ENCODE results near the gene TMEM98.

DNA sequence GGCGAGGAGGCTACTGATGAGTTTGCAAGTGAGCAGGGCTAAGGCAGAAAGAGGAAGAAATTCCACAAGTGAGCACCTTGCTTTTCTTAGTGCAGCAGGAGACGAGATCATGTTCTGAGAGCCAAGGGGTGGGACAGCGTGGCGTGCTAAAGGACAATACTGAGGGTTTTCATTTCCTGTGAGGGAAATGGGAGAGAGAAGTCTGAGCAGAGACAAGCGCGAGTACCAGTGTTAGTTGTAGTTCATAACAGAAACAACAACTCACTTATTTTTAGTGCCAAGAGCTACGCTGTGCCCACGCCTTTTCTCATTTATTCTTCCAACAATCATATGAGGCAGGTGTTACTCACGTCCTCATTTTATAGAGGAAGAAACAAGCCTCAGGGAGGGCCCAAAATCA is 66.0 kb downstream of the TMEM98 start:
- no peak for TF ChIP-seq POLR2A (IDR thresholded peaks at IDR 0.05)
- TF ChIP-seq, protein P1, sequence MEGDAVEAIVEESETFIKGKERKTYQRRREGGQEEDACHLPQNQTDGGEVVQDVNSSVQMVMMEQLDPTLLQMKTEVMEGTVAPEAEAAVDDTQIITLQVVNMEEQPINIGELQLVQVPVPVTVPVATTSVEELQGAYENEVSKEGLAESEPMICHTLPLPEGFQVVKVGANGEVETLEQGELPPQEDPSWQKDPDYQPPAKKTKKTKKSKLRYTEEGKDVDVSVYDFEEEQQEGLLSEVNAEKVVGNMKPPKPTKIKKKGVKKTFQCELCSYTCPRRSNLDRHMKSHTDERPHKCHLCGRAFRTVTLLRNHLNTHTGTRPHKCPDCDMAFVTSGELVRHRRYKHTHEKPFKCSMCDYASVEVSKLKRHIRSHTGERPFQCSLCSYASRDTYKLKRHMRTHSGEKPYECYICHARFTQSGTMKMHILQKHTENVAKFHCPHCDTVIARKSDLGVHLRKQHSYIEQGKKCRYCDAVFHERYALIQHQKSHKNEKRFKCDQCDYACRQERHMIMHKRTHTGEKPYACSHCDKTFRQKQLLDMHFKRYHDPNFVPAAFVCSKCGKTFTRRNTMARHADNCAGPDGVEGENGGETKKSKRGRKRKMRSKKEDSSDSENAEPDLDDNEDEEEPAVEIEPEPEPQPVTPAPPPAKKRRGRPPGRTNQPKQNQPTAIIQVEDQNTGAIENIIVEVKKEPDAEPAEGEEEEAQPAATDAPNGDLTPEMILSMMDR (IDR thresholded peaks at IDR 0.05 in 4 of 5, conservative IDR thresholded peaks at IDR 0.05 in 1 of 5), result no peak

All from gastrocnemius medialis (tissue), 4 donors.